ENCODE data around the gene CDK5RAP2.
"Not testable (repeated sequence)": the region's sequence is repeated elsewhere in the genome, so short reads cannot be mapped to it uniquely, and the experiment has no call there.

The CDK5RAP2 gene

GRCh38 chr9:120587328-120587727, 7.4 kb upstream of the CDK5RAP2 start:
- no peak for DNase-seq

- no peak for DNase-seq
Measured at GRCh38 chr9:120583958-120584369, 4.0 kb upstream of the CDK5RAP2 start.

GRCh38 chr9:120579139-120580050, 572 bp downstream of the CDK5RAP2 start:
- DNase-seq, result no peak

- no peak for DNase-seq
Measured at GRCh38 chr9:120574473-120574872, 5.5 kb downstream of the CDK5RAP2 start.

GRCh38 chr9:120572472-120572871, 7.5 kb downstream of the CDK5RAP2 start:
- no peak for DNase-seq

GRCh38 chr9:120571443-120572257, 8.3 kb downstream of the CDK5RAP2 start:
- DNase-seq, result no peak

GRCh38 chr9:120570296-120570695, 9.7 kb downstream of the CDK5RAP2 start:
- no peak for DNase-seq

GRCh38 chr9:120569556-120569955, 10.4 kb downstream of the CDK5RAP2 start:
- DNase-seq, result no peak

GRCh38 chr9:120568816-120569215, 11.2 kb downstream of the CDK5RAP2 start:
- DNase-seq, result no peak

- no peak for DNase-seq
Measured at GRCh38 chr9:120567874-120568273, 12.1 kb downstream of the CDK5RAP2 start.

GRCh38 chr9:120567081-120567480, 12.9 kb downstream of the CDK5RAP2 start:
- DNase-seq, result no peak

GRCh38 chr9:120564589-120564988, 15.4 kb downstream of the CDK5RAP2 start:
- DNase-seq, result no peak

GRCh38 chr9:120562861-120563443, 17.0 kb downstream of the CDK5RAP2 start:
- no peak for DNase-seq

- DNase-seq, result no peak
Measured at GRCh38 chr9:120561709-120562108, 18.3 kb downstream of the CDK5RAP2 start.

- DNase-seq, result no peak
Measured at GRCh38 chr9:120559546-120559945, 20.4 kb downstream of the CDK5RAP2 start.

GRCh38 chr9:120558454-120558853, 21.5 kb downstream of the CDK5RAP2 start:
- DNase-seq, result no peak

GRCh38 chr9:120557205-120557604, 22.8 kb downstream of the CDK5RAP2 start:
- no peak for DNase-seq

GRCh38 chr9:120556775-120557174, 23.2 kb downstream of the CDK5RAP2 start:
- no peak for DNase-seq

- no peak for DNase-seq
Measured at GRCh38 chr9:120555839-120556238, 24.1 kb downstream of the CDK5RAP2 start.

GRCh38 chr9:120552210-120552704, 27.7 kb downstream of the CDK5RAP2 start:
- not testable (repeated sequence) for DNase-seq

- no peak for DNase-seq
Measured at GRCh38 chr9:120545701-120546550, 34.0 kb downstream of the CDK5RAP2 start.

- DNase-seq, result no peak
Measured at GRCh38 chr9:120544441-120544840, 35.5 kb downstream of the CDK5RAP2 start.

All from activated CD4-positive, CD25-positive, alpha-beta regulatory T cell treated with anti-CD3 and anti-CD28 coated beads, Interleukin-2, amount 50 U/mL, for 72 hours (primary cell).